Right renal pelvis (tissue), 4 donors: ENCODE measurements around the gene UBA6. TPM values are rescaled to one million over a fixed set of nuclear protein-coding genes. Genes with fewer than 3 reads are reported as not detected.
"Not testable (repeated sequence)": the region's sequence is repeated elsewhere in the genome, so short reads cannot be mapped to it uniquely, and the experiment has no call there.

Source experiments
- DNase-seq, 4 donors: peaks; one replicate each; pipeline ENCODE4 v3.0.0-alpha.2; 2013; ENCODE audit warnings: low read depth in 4 of 4, low spot score in 3 of 4, missing footprints in 1 of 4
- polyA plus RNA-seq, 4 donors: library from polyadenylated mRNA; unstranded; fragments of 120-200 nt; gene quantifications; one replicate each; pipeline ENCODE4 v1.2.1, GENCODE V29; 2013; ENCODE audit not compliant: insufficient read length in 4 of 4

UBA6 gene
- polyA plus RNA-seq, 4 donors, result 44.8 to 64.3 (median 56.0) TPM

DNA sequence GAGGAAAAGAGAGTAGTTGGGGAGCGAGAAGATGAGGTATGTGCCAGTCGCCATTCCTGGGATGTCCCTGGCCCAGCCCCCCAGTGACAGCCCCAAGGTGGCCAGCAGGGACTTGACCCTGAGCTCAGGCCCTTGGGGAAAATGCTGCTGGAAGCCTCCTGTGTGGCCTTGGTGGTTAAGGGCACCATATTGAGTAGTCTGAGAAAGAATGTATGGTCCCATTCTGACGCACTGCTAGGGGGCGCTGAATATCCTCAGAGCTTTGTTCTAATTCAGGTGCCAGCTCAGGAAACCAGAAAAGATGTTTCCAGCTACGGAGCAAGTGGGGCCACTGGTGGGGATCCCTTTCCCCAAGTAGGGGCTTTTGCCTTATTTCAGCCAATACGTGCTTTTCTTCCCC lies 14.0 kb upstream of the UBA6 start:
- no peak for DNase-seq

DNA sequence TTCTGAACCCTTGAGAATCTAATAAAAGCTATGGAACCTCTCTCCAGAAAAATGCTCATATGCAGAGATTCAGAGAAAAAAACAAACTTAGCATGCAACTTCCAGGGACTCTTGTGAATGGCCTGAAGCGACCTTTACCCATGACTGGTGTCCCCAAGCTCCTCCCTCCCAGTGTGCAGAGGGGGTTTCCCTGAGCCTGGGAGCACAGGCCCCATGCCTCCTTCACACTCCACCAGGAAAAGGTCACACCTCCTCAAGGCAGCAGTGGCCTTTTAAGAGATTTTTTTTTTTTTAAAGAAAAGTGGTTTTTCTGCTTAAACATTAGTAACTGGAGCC lies 13.3 kb upstream of the UBA6 start:
- no peak for DNase-seq

DNA sequence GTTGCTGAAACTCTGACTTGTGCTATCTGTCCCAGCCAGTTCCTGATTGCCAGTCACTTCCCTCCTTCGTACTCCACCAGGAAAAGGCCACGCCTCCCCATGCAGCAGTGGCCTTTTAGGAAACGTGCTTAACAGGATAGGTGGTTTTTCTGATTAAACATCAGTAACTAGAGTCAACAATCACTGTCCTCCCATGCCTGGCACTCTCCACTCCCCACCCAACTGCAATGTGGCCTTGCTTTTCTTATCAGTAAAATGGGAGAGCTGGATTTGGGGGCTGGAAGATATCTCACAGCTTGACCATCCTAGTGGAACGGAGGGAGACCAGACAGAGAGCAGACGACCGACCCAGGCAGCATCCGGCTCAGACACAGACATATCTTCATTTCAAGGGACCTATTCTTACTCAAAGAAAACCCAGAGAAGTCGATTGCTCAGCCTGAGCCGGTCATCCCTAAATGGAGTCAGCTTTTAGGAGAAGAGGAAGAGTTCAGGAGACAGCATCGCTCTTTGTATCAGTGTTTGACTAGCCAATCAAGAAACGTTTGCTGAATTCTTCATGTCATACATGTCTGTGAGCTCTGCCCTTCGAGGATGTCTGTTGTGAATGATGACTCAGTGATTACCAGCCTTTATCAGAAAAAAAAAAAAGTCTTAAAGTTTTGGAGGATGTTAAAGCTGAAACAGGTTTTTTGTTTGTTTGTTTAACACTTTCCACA lies 12.7 kb upstream of the UBA6 start:
- DNase-seq, result no peak

DNA sequence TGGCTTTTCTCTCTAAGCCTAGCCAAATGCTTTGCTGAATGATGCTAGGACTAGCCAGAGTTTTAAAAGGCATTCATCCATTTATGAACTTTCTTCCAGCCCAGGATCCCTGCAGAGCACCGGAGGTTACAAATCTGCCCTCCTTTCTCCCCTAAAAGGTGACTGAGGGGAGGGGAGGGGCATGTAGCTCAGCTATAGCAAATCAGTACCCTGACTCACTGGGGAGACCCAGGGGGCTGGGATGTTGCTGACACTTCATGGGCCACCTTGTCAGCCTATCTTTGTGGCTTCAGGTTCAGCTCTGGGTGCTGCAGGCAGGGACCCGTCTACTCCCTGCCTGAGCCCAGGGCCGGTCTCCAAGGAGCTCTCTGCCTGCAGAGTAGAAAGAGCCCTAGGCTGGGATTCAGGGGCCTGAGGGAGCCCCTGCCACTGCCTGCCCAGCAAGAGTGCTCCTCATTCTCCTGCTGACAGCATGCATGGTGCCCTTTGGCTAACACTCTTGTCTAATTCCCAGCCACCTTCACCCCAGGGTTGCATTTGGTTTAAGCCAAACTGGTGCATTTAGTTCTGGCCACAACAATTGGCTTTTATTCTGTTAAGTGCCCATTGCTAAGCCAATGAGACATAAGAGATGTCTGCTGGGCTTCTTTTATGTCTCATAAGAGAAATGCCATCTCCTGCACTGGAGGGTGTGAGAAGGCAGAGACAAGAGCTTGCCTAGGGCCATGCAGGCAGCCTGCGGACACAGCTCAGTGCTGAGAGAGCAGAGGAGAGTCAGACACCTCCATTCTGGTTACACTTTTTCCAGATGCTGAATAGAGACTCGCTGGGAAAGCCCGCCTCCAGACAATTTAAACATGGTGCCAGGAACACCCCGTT lies 11.9 kb upstream of the UBA6 start:
- no peak for DNase-seq

DNA sequence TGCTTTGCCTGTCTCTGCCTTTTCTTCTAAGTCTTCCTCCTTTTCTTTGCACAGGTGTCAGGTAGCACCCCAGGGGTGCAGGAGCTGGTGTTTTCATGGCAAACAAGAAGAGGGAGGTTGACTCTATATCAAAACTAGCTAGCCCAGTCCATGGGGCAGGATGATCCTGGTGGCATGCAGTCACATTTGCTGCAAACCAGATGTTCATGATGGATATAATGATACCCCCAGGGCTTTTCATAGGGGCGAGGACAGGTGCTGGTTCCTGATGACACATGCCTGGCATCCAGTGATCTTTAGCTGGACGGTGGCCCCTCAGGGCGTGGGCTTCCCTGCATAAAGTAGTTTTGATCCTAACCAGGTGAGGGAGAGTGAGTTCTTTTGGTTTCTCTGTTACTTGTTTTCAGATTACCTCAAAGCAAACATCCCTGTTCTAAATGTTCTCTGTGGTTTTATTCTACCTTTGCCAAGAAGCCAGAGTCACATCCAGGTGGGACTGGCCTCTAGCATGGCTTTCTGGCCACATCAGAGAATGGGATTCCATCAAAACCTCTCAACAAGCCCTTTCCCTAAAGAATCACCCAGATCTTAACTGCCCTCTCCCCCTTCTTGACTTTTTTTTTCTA lies 11.2 kb upstream of the UBA6 start:
- no peak for DNase-seq

GRCh38 chr4:67706682-67707081 lies 5.7 kb upstream of the UBA6 start:
- DNase-seq, result not testable (repeated sequence)

- no peak for DNase-seq
Measured at GRCh38 chr4:67704843-67705242, 3.9 kb upstream of the UBA6 start.

GRCh38 chr4:67702166-67702565 lies 1.2 kb upstream of the UBA6 start:
- DNase-seq, result no peak

DNA sequence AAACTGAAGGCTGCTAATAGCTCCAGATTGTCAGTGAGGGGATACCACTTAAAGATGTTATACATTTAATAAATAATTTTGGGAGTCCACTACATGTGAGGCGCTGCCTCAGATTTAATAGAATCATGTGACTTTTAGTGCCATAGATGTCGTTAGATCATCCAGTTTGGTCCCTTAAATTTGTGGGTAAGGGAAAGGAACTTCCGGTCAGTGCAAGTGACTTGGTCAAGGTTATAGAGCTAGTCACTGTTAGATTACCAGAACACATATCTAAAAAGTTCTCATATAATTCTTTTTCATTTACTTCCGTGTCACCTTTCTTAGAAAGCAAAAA lies 529 bp upstream of the UBA6 start:
- peak in 1 of 4 donors; percentile 4 for DNase-seq

DNA sequence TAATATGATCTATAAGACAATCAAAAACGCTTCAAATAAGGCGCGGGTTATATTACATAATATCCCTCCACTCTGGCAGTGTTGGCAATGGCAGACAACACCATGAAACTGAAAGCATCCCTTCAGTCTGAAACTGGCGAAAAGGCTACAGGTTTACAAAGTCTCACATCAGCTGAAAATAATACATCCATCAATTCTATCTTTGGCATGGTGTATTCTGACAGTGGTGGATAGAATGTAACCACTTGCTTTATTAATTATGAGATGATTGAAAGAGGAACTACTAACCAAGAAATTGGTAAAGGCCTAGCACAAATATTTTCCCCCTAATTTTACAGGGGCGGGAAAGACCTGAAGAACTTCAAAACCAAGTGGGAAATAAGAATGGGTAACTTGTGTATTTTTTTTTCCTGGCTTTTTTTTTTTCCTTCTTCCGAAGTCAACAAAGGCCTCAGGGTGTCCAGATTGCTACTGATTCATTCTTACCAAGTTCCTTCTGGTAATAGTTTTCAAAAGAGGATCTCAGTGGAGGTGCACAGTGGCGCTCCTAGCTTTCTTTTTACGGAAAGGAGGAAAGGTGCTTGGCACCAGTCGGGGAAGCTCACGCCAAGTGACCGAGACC lies 728 bp downstream of the UBA6 start:
- DNase-seq, result no peak

- DNase-seq, result no peak
Measured at GRCh38 chr4:67699603-67700002, 1.4 kb downstream of the UBA6 start.

GRCh38 chr4:67697860-67698687 lies 2.9 kb downstream of the UBA6 start:
- DNase-seq, result no peak

GRCh38 chr4:67696061-67696460 lies 4.9 kb downstream of the UBA6 start:
- no peak for DNase-seq

DNA sequence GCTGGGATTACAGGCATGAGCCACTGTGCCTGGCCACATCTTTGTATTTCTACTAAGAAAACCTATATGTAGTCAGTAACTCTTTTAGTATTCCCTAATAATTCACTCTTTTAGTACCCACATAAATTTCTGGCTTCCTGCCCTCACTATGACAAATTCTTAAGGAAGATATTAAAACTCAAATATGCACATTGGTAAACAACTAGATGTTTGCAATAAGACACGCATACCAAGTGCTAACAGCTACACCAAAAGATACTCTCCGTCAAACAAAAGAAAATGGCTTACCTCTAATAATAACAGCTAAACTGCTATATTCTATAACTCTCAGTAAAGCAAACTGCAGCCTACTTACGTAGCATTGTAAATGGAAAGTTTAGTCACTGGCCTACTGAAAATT lies 6.3 kb downstream of the UBA6 start:
- no peak for DNase-seq

GRCh38 chr4:67691328-67691727 lies 9.6 kb downstream of the UBA6 start:
- DNase-seq, result no peak

GRCh38 chr4:67687636-67688035 lies 13.3 kb downstream of the UBA6 start:
- DNase-seq, result no peak

DNA sequence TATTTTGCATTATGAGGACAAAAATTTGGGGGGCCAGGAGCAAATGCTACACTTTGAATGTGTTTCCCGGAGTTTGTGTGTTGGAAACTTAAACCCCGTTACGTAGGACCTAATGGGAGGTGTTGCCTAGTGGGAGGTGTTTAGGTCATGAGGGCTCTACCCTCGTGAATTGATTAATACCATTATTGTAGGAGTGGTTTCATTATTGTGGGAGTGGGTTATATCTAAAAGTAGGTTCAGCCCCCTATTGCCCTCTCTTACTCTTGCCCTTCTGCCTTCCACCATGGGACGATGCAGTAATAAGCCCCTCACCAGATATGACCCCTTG lies 15.5 kb downstream of the UBA6 start:
- no peak for DNase-seq

DNA sequence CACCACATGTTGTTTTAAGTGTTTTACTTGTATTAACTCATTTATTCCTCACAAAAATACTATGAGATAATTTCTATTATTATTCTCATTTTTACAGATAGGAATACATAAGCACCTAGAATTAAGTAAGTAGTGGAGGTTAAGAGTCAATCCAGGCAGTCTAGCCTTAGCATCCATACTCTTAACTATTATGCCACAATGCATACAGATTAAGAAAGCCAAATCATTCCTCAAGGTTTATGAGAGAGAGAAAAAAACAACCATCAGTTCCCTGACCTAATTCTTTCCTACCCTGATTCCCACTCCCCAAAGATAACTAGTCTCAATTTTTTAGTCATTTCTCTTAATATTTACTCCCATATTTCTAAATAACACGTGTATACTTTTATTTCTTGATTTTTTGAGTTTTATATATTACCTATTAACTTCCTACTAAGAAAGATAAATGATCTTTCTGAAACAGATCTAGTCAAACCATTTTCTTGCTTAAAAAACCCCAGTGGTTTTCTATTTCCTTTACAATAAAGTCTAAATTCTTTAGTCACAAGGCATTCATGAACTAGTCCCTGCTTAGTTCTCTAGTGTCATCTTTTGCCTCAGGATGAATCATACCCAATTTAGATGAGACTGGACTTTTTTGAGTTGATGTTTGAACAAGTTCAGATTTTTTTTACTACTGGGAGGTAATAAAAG lies 16.0 kb downstream of the UBA6 start:
- no peak for DNase-seq

DNA sequence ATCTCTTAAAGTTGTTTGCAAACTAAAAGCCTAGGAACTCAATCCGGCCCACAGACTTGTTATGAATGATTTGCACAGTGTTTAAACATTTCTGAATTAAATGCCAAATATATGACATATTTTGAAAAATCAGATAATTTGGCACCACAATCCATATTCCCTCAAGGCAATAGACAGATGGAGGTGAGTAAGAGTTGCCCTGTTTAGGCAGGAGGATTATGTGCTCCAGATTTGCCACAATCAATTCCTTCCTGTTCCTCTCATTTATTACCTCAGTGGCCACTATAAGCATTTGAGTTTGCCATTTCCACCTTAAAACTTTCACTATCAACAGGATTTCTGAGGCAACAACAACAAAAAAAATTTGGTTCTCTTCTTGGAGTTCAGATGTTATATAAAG lies 18.7 kb downstream of the UBA6 start:
- DNase-seq, result no peak

- DNase-seq, result no peak
Measured at GRCh38 chr4:67680581-67681222, 20.3 kb downstream of the UBA6 start.
